ENCODE results near the gene CARD10.

CARD10 gene

DNA sequence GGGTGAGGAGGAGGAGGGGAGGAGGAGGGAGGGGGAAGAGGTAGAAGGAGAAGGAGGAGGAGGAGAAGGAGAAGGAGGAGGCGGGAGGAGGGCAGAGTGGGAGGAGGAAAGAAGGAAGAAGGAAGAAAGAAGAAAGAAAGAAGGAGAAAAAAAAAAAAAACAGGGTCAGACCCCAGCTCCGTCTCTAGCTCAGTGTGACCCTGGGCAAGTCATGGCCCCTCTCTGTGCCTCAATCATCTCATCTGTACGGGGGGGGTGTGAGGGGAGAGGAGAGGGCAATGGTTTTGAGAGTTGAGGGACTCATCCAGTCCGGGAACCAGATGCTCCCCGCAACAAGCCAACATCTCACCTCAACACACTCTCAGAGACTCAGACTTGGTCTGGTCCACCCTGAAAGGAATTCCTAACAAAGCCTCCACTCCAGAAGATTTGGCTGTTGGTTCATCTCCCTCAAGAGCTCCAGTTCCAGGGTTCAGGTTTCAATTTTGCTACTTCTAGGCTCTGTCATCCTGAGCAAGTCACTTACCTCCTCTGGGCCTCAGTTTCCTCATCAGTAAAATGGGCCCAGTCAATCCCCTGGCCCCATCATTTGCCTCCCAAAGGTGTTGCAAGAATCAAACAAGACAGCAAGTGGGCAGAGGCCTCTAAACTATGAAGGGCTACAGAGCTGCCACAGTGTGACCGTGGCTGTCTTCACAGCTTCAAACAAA, 7.7 kb downstream of the CARD10 start:
- H3K27me3 ChIP-seq (ENCODE audit: control insufficient read depth in 1 of 2, insufficient read depth in 2 of 2, low read length in 2 of 2) = peaks cover 5 to 7% of the 10 kb centered on the region in 2 donors
- no peak overlapping the region for H3K9ac ChIP-seq (ENCODE audit: low read length in 2 of 2)
- no peaks in the 10 kb centered on the region for H3K36me3 ChIP-seq (ENCODE audit: control insufficient read depth in 2 of 2, insufficient read depth in 2 of 2, low read length in 2 of 2)
- H3K4me1 ChIP-seq (ENCODE audit: control insufficient read depth, insufficient read depth, low read length) = peaks cover 8% of the 10 kb centered on the region
- no peaks in the 10 kb centered on the region for H3K9me3 ChIP-seq (ENCODE audit: control insufficient read depth in 2 of 2, low read length in 2 of 2)
- H3K27ac ChIP-seq (ENCODE audit: low read length) = no peak overlapping the region
- no peak overlapping the region for H3K4me3 ChIP-seq (ENCODE audit: low read length in 2 of 2)

DNA sequence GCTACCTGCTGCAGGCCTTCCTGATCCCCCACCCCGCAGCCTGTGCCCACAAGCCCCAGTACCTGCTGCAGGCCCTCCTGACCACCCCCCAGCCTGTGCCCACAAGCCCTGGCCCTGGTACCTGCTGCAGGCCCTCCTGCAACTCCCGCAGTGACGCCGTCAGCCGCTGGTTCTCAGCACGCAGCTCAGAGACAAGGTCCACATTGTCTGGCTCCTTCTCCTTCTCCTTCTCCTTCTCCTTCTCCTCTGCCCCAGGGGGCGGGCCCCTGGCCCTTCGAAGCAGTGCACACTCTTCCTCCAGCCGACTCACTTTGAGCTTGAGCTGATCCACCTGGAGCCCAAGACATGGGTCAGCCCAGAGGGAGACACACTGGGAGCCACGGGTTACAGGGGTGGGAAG, 9.1 kb downstream of the CARD10 start:
- no peak overlapping the region for H3K27ac ChIP-seq (ENCODE audit: low read length)
- H3K9me3 ChIP-seq (ENCODE audit: control insufficient read depth in 2 of 2, low read length in 2 of 2) = no peaks in the 10 kb centered on the region
- no peaks in the 10 kb centered on the region for H3K36me3 ChIP-seq (ENCODE audit: control insufficient read depth in 2 of 2, insufficient read depth in 2 of 2, low read length in 2 of 2)
- H3K27me3 ChIP-seq (ENCODE audit: control insufficient read depth in 1 of 2, insufficient read depth in 2 of 2, low read length in 2 of 2) = peaks cover 5 to 7% of the 10 kb centered on the region in 2 donors
- H3K9ac ChIP-seq (ENCODE audit: low read length in 2 of 2) = no peak overlapping the region
- peaks cover 8% of the 10 kb centered on the region for H3K4me1 ChIP-seq (ENCODE audit: control insufficient read depth, insufficient read depth, low read length)
- H3K4me3 ChIP-seq (ENCODE audit: low read length in 2 of 2) = no peak overlapping the region

DNA sequence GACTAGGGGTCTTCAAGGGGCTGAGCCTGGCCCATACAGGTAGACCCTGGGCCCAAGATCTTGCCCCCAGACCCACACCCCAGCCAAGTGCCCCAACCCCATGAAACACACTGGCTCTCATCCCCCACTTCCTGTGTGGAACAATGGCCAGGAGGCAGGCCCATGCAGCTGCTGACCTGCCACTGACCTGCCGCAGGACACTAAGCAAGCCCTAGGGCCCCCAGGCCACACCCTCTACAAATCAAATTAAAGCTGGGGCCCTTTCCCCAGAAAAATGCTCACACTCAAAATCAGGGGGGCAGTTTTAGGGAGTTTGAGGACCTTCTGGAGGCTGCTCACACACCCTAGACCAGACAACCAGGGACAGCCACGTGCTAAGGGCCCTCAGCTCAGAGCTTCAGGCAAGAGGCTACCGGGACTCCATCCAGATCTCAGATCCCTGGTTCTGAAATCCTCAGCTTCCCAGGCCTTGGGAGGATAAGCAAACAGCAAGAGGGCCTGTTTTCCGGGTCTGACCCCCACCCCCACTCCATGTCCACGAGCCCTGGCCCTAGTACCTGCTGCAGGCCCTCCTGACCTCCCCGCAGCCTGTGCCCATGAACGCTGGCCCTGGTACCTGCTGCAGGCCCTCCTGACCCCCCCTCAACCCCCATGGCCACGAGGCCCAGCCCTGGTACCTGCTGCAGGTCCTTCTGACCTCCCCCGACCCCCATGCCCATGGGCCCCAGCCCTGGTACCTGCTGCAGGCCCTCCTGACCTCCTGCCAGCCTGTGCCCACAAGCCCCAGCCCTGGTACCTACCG, 10.0 kb downstream of the CARD10 start:
- peaks cover 5 to 7% of the 10 kb centered on the region in 2 donors for H3K27me3 ChIP-seq (ENCODE audit: control insufficient read depth in 1 of 2, insufficient read depth in 2 of 2, low read length in 2 of 2)
- H3K27ac ChIP-seq (ENCODE audit: low read length) = no peak overlapping the region
- no peaks in the 10 kb centered on the region for H3K36me3 ChIP-seq (ENCODE audit: control insufficient read depth in 2 of 2, insufficient read depth in 2 of 2, low read length in 2 of 2)
- no peaks in the 10 kb centered on the region for H3K9me3 ChIP-seq (ENCODE audit: control insufficient read depth in 2 of 2, low read length in 2 of 2)
- H3K4me3 ChIP-seq (ENCODE audit: low read length in 2 of 2) = no peak overlapping the region
- peaks cover 8% of the 10 kb centered on the region for H3K4me1 ChIP-seq (ENCODE audit: control insufficient read depth, insufficient read depth, low read length)
- H3K9ac ChIP-seq (ENCODE audit: low read length in 2 of 2) = no peak overlapping the region

DNA sequence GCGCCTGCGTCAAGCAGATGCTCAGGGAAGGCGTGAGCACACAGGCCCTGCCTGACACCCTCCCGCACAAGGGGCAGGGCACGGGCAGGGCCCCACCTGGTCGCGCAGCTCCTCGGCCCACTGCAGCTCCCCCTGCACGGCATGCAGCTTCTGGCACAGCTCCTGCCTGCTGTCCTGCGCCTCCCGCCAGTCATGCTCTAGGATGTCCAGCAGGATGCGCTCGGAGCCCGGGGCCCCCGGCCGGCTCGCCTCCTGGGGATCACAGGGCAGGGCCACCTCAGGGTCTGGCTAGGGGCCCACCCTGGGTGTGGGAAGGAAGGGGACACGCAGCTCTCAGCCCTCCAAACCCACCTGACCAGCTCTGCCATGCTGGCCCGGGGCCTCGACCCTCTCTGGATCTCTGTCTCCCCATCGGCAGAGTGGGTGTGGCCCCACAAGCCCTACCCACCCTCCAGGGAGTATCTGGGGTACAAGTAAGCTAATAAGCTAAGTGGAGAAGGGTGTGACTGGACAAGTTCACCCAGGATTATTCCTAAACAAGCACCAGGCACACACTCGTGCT, 10.7 kb downstream of the CARD10 start:
- no peaks in the 10 kb centered on the region for H3K9me3 ChIP-seq (ENCODE audit: control insufficient read depth in 2 of 2, low read length in 2 of 2)
- H3K4me1 ChIP-seq (ENCODE audit: control insufficient read depth, insufficient read depth, low read length) = peaks cover 8% of the 10 kb centered on the region
- peaks cover 5 to 8% of the 10 kb centered on the region in 2 donors for H3K27me3 ChIP-seq (ENCODE audit: control insufficient read depth in 1 of 2, insufficient read depth in 2 of 2, low read length in 2 of 2)
- no peak overlapping the region for H3K27ac ChIP-seq (ENCODE audit: low read length)
- no peak overlapping the region for H3K9ac ChIP-seq (ENCODE audit: low read length in 2 of 2)
- no peak overlapping the region for H3K4me3 ChIP-seq (ENCODE audit: low read length in 2 of 2)
- no peaks in the 10 kb centered on the region for H3K36me3 ChIP-seq (ENCODE audit: control insufficient read depth in 2 of 2, insufficient read depth in 2 of 2, low read length in 2 of 2)

- no peaks in the 10 kb centered on the region for H3K9me3 ChIP-seq (ENCODE audit: control insufficient read depth in 2 of 2, low read length in 2 of 2)
- H3K4me1 ChIP-seq (ENCODE audit: control insufficient read depth, insufficient read depth, low read length) = peaks cover 8% of the 10 kb centered on the region
- no peak overlapping the region for H3K4me3 ChIP-seq (ENCODE audit: low read length in 2 of 2)
- no peak overlapping the region for H3K9ac ChIP-seq (ENCODE audit: low read length in 2 of 2)
- peaks cover 5 to 12% of the 10 kb centered on the region in 2 donors for H3K27me3 ChIP-seq (ENCODE audit: control insufficient read depth in 1 of 2, insufficient read depth in 2 of 2, low read length in 2 of 2)
- no peak overlapping the region for H3K27ac ChIP-seq (ENCODE audit: low read length)
- H3K36me3 ChIP-seq (ENCODE audit: control insufficient read depth in 2 of 2, insufficient read depth in 2 of 2, low read length in 2 of 2) = no peaks in the 10 kb centered on the region
Measured at GRCh38 chr22:37507731-37508130, 11.5 kb downstream of the CARD10 start.

DNA sequence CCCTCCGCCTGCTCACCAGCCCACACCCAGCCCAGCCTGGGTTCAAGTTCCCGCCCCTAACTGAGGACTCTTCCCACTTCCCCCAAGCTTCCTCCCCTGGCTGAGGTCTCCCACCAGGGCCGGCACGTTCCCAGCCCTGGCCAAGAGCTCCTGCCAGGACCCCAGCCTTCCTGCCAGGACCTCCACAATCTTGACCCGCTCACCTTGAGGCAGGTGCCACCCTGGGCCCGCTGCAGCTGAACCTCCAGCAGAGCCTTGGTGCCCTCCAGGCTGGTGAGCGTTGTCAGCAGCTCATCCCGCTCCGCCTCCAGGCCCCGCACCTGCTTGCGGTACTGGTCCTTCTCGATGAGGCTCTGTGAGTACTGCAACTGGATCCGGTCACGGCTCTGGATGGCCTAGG, 13.2 kb downstream of the CARD10 start:
- peaks cover 9% of the 10 kb centered on the region for H3K4me1 ChIP-seq (ENCODE audit: control insufficient read depth, insufficient read depth, low read length)
- no peaks in the 10 kb centered on the region for H3K9me3 ChIP-seq (ENCODE audit: control insufficient read depth in 2 of 2, low read length in 2 of 2)
- no peaks in the 10 kb centered on the region for H3K36me3 ChIP-seq (ENCODE audit: control insufficient read depth in 2 of 2, insufficient read depth in 2 of 2, low read length in 2 of 2)
- no peak overlapping the region for H3K4me3 ChIP-seq (ENCODE audit: low read length in 2 of 2)
- peaks cover 5 to 12% of the 10 kb centered on the region in 2 donors for H3K27me3 ChIP-seq (ENCODE audit: control insufficient read depth in 1 of 2, insufficient read depth in 2 of 2, low read length in 2 of 2)
- H3K27ac ChIP-seq (ENCODE audit: low read length) = no peak overlapping the region
- H3K9ac ChIP-seq (ENCODE audit: low read length in 2 of 2) = no peak overlapping the region

DNA sequence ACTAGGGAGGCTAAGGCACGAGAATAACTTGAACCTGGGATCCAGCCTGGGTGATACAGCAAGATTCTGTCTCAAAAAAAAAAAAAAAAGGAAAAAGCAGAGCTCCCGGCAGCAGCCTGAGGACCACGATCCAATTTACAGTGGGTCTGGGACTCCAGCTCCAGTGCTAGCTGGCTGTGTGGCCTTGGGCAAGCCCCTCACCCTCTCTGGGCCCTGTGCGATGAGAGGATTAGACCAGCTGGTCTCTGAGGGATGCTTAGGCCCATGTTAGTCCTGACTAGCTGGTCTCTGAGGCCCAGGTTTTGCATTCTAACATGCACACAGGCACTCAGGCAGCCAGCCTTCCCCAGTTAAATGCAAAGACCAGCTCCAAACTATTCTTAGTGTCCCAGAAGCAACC, 13.7 kb downstream of the CARD10 start:
- Histone ChIP-seq H3K27ac (ENCODE audit: low read length) (no peak overlapping the region), H3K4me1 (ENCODE audit: control insufficient read depth, insufficient read depth, low read length) (peaks cover 9% of the 10 kb centered on the region), H3K36me3 (ENCODE audit: control insufficient read depth in 2 of 2, insufficient read depth in 2 of 2, low read length in 2 of 2) (no peaks in the 10 kb centered on the region), H3K9ac (ENCODE audit: low read length in 2 of 2) (no peak overlapping the region), H3K9me3 (ENCODE audit: control insufficient read depth in 2 of 2, low read length in 2 of 2) (no peaks in the 10 kb centered on the region), H3K4me3 (ENCODE audit: low read length in 2 of 2) (no peak overlapping the region), H3K27me3 (ENCODE audit: control insufficient read depth in 1 of 2, insufficient read depth in 2 of 2, low read length in 2 of 2) (peaks cover 9 to 13% of the 10 kb centered on the region in 2 donors)

- peaks cover 9% of the 10 kb centered on the region for H3K4me1 ChIP-seq (ENCODE audit: control insufficient read depth, insufficient read depth, low read length)
Measured at GRCh38 chr22:37504964-37505363, 14.3 kb downstream of the CARD10 start.

DNA sequence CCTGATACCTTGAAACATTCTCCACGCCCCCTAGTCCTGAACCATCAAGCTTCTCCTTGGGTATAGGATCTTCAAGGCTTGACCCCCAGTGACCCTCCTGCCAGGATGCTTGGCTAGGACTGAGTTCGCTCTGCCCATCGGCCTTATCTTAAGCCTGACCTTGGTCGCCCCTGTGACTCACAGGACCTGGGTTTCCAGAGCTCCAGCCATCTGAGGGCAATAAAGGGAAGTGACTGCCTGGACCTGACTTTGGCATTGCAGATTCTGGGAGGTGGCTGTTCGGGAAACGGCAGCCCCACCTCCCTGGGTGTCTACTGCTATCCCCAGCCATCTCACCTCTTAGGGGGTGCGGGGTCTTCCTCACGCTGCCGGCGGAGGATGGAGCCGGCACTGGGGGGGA, 15.4 kb downstream of the CARD10 start:
- H3K4me1 ChIP-seq (ENCODE audit: control insufficient read depth, insufficient read depth, low read length) = peaks cover 8% of the 10 kb centered on the region
- H3K9ac ChIP-seq (ENCODE audit: low read length in 2 of 2) = no peak overlapping the region
- no peak overlapping the region for H3K4me3 ChIP-seq (ENCODE audit: low read length in 2 of 2)
- H3K9me3 ChIP-seq (ENCODE audit: control insufficient read depth in 2 of 2, low read length in 2 of 2) = no peaks in the 10 kb centered on the region
- H3K36me3 ChIP-seq (ENCODE audit: control insufficient read depth in 2 of 2, insufficient read depth in 2 of 2, low read length in 2 of 2) = no peaks in the 10 kb centered on the region
- H3K27me3 ChIP-seq (ENCODE audit: control insufficient read depth in 1 of 2, insufficient read depth in 2 of 2, low read length in 2 of 2) = peaks cover 10 to 17% of the 10 kb centered on the region in 2 donors
- H3K27ac ChIP-seq (ENCODE audit: low read length) = peak overlapping the region; percentile 6

More at GRCh38 chr22:37504964-37505363, 14.3 kb downstream of the CARD10 start:
- Histone ChIP-seq H3K4me3 (ENCODE audit: low read length in 2 of 2) (no peak overlapping the region), H3K27ac (ENCODE audit: low read length) (no peak overlapping the region), H3K36me3 (ENCODE audit: control insufficient read depth in 2 of 2, insufficient read depth in 2 of 2, low read length in 2 of 2) (no peaks in the 10 kb centered on the region), H3K9ac (ENCODE audit: low read length in 2 of 2) (no peak overlapping the region), H3K27me3 (ENCODE audit: control insufficient read depth in 1 of 2, insufficient read depth in 2 of 2, low read length in 2 of 2) (peaks cover 7 to 15% of the 10 kb centered on the region in 2 donors), H3K9me3 (ENCODE audit: control insufficient read depth in 2 of 2, low read length in 2 of 2) (no peaks in the 10 kb centered on the region)

DNA sequence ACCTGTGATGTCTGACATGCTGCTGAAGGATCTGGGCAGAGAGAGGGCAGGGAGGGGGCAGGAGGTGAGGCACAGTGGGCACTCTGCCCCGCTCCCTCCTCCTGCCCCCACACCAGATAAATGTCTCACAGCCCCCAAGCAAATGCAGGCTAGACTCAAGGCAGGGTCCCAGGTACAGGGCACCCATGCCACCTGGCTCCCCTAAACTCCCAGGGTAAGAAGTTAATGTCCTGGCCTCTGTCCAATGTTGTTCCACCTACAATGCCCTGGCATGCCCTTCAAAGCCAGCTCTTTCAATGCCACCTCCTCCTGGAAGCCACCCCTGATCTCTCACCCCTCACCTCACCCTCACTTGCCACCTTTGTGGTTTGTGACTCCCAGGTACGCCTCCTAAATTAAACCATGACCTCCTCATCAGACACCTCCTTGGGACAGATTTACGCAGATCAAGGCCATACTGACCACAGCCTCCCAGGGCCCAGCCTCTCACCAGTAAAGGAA, 16.0 kb downstream of the CARD10 start:
- no peak overlapping the region for H3K4me3 ChIP-seq (ENCODE audit: low read length in 2 of 2)
- no peak overlapping the region for H3K9ac ChIP-seq (ENCODE audit: low read length in 2 of 2)
- H3K36me3 ChIP-seq (ENCODE audit: control insufficient read depth in 2 of 2, insufficient read depth in 2 of 2, low read length in 2 of 2) = no peaks in the 10 kb centered on the region
- peaks cover 10 to 17% of the 10 kb centered on the region in 2 donors for H3K27me3 ChIP-seq (ENCODE audit: control insufficient read depth in 1 of 2, insufficient read depth in 2 of 2, low read length in 2 of 2)
- no peaks in the 10 kb centered on the region for H3K9me3 ChIP-seq (ENCODE audit: control insufficient read depth in 2 of 2, low read length in 2 of 2)
- peak overlapping the region; percentile 6 for H3K27ac ChIP-seq (ENCODE audit: low read length)
- peaks cover 6% of the 10 kb centered on the region for H3K4me1 ChIP-seq (ENCODE audit: control insufficient read depth, insufficient read depth, low read length)
